GM21423 (cell line): ENCODE measurements around the gene TSACC.

Source experiments
- ATAC-seq: cut with Tn5 transposase; IDR thresholded peaks from one replicate; pipeline ENCODE4 v1.9.1; 2021; ENCODE audit warnings: mild to moderate bottlenecking, moderate library complexity; ENCODE audit not compliant: unreplicated experiment

The TSACC gene

GRCh38 chr1:156391701-156392100 lies 53.4 kb downstream of the TSACC start:
- ATAC-seq: no peak

- no peak for ATAC-seq
Measured at GRCh38 chr1:156392452-156392853, 54.1 kb downstream of the TSACC start.

GRCh38 chr1:156393095-156393494 lies 54.8 kb downstream of the TSACC start:
- no peak for ATAC-seq

- no peak for ATAC-seq
Measured at GRCh38 chr1:156394082-156394481, 55.8 kb downstream of the TSACC start.

GRCh38 chr1:156394835-156395461 lies 56.6 kb downstream of the TSACC start:
- no peak for ATAC-seq
